BLaER1 treated with 17β-estradiol and CSF1 and Interleukin-3, amounts not matched to agents 10 nM and 100 nM (cell line): ENCODE measurements around the gene SRGAP1.
A peak's percentile ranks its signal among the peaks of the same experiment; 100 is the strongest.

Experiments used
- H3K27ac ChIP-seq, 11 experiments: shearing (Covaris generic); formaldehyde crosslinking; 2 replicates each; pipeline ENCODE4 v1.8.1; 2022
- H3K27me3 ChIP-seq, 11 experiments: shearing (Covaris generic); formaldehyde crosslinking; 2 replicates each; pipeline ENCODE4 v1.8.1; 2022
- H3K36me3 ChIP-seq, 11 experiments: shearing (Covaris generic); formaldehyde crosslinking; 2 replicates each; pipeline ENCODE4 v1.8.1; 2022
- H3K4me1 ChIP-seq, 10 experiments: shearing (Covaris generic); formaldehyde crosslinking; 2 replicates each; pipeline ENCODE4 v1.8.1; 2022
- H3K4me2 ChIP-seq, 11 experiments: shearing (Covaris generic); formaldehyde crosslinking; 2 replicates each; pipeline ENCODE4 v1.8.1; 2022
- H3K4me3 ChIP-seq, 10 experiments: shearing (Covaris generic); formaldehyde crosslinking; 2 replicates each; pipeline ENCODE4 v1.8.1; 2022
- H3K9ac ChIP-seq, 11 experiments: shearing (Covaris generic); formaldehyde crosslinking; 2 replicates each; pipeline ENCODE4 v1.8.1; 2022
- H3K9me3 ChIP-seq, 11 experiments: shearing (Covaris generic); formaldehyde crosslinking; replicated peaks in 1 of 11; 2 replicates each; pipeline ENCODE4 v1.8.1; 2022
- H4K20me1 ChIP-seq, 11 experiments: shearing (Covaris generic); formaldehyde crosslinking; 2 replicates each; pipeline ENCODE4 v1.8.1; 2022
- Cebpa-rat ChIP-seq, 11 experiments: shearing (Covaris generic); IDR thresholded peaks; 2 replicates each; pipeline ENCODE4 v1.8.1; 2022

The SRGAP1 gene

DNA sequence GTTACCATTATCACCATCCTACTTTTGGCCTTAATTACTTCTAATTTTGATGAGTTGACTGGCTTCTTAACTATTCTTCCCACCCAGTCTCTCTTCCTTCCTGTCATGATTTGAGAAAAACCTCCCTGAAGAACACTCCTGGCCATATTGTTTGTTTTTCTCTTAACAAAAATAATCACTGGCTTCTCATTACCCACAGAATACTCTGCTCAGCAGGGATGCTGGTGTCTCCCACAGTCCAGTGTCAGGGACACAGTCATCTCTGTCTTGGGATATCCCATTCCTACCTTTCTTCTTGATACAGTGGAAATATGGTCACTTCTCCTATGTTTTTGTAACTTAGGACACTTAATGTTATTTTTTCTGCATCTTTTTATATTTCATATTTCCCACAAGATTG is 103.7 kb downstream of the SRGAP1 start:
- H3K36me3 ChIP-seq = no peaks in the 10 kb centered on the region
- H3K4me1 ChIP-seq = peaks cover 22 to 49% (median 29%) of the 10 kb centered on the region in 10 experiments
- no peak overlapping the region for H3K27ac ChIP-seq
- H3K4me3 ChIP-seq = no peak overlapping the region
- H3K9ac ChIP-seq = no peak overlapping the region
- H3K27me3 ChIP-seq = no peaks in the 10 kb centered on the region
- H3K9me3 ChIP-seq = peaks cover 0 to 6% (median 0%) of the 10 kb centered on the region in 11 experiments; a peak in 3 of 22 replicates
- H3K4me2 ChIP-seq = peak overlapping the region in 4 of 11 experiments; percentile 36 to 60 (median 55); a peak in 6 of 22 replicates
- no peaks in the 10 kb centered on the region for H4K20me1 ChIP-seq
- TF ChIP-seq Cebpa-rat (IDR thresholded peaks at IDR 0.05) = no peak

DNA sequence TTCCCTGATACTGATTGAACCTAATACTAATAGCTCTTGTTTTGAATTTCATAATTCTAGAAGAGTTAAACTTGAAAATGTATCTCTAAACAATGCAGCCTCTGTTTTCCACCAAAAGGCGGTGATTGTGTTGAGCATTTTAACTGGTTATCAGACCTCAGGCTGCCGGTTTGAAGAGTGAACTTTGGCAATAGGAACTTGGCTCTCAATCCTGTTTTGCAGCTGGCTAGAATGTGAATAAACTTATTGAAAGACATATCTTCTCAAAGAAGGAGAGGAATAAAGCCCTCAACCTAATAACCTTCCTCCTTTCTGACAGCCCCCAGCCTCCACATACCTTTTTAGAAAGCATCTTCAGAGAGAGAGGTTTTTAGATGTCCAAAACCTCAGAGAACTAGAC is 105.4 kb downstream of the SRGAP1 start:
- Histone ChIP-seq H4K20me1 (no peaks in the 10 kb centered on the region), H3K9ac (no peak overlapping the region), H3K4me3 (no peak overlapping the region), H3K27ac (no peak overlapping the region; a peak in 1 of 22 replicates), H3K36me3 (no peaks in the 10 kb centered on the region), H3K27me3 (no peaks in the 10 kb centered on the region), H3K9me3 (no peaks in the 10 kb centered on the region), H3K4me2 (no peak overlapping the region; a peak in 1 of 22 replicates), H3K4me1 (peaks cover 10 to 42% (median 12%) of the 10 kb centered on the region in 10 experiments)
- TF ChIP-seq Cebpa-rat (IDR thresholded peaks at IDR 0.05) = no peak

DNA sequence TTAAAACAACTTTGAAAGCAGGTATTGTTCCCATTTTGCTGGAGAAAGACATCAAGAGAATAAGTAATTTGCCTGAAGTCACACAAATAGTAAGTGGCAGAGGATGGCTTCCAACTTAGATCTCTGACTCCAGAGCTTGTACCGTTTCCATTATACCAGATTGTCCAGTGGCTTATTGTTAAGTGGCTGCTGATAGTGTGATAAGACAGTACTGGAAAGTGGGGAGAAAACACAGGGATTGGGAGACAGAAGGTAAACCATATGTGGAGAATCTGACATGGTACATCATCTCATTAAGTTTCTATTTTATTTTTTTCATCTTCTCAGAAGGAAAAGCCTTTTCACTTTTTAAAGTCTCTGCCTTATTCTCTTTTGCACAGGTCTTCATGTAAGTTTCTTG is 108.5 kb downstream of the SRGAP1 start:
- no peaks in the 10 kb centered on the region for H4K20me1 ChIP-seq
- H3K4me3 ChIP-seq = no peak overlapping the region
- H3K27me3 ChIP-seq = no peaks in the 10 kb centered on the region
- no peak overlapping the region for H3K4me2 ChIP-seq
- H3K27ac ChIP-seq = no peak overlapping the region
- no peak overlapping the region for H3K9ac ChIP-seq
- no peaks in the 10 kb centered on the region for H3K9me3 ChIP-seq
- H3K4me1 ChIP-seq = peaks cover 0 to 53% (median 11%) of the 10 kb centered on the region in 10 experiments; a peak in 13 of 20 replicates
- no peak for TF ChIP-seq Cebpa-rat (IDR thresholded peaks at IDR 0.05)
- H3K36me3 ChIP-seq = no peaks in the 10 kb centered on the region

DNA sequence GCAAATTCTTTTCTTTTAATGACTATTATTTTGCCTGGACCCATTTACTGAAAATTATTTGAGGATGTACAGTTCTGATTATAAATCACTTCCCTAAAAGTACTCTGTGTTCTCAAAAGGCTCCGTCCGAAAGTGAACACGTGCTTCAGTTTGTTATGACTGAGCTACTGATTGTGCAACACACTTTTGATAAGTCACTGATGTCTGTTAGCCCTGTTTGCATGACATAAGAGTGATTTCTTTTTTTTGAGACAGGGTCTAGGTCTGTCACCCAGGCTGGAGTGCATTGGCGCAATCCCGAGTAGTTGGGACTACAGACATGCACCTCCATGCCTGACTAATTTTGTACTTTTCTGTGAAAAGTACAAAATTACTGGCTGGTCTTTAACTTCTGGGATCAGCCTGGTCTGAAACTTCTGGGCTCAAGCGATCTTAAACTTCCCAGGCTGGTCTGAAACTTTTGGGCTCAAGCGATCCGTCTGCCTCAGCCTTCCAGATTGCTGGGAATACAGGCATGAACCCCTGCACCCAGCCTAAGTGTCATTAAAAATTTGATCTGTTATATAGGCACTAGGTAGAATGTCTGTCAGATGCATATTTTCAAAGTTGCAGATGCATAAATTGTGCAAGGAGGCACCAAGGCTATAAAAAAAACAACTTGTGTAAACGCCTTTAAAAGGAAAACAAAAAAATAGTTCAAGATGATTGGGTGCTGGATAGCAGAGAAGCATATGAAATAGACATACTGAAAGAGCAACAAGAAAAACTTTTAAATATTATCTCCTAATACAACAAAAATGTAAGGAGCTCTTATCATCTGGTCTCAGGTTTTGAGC is 111.5 kb downstream of the SRGAP1 start:
- TF ChIP-seq Cebpa-rat (IDR thresholded peaks at IDR 0.05) = peak; percentile 15 to 93 (median 74); a peak in 16 of 22 replicates
- H3K27ac ChIP-seq = peak overlapping the region in 6 of 11 experiments; percentile 23 to 59 (median 46); a peak in 7 of 22 replicates
- H3K4me1 ChIP-seq = peaks cover 0 to 54% (median 10%) of the 10 kb centered on the region in 10 experiments; a peak in 13 of 20 replicates
- peak overlapping the region in 4 of 11 experiments; percentile 18 to 46 (median 34); a peak in 4 of 22 replicates for H3K9ac ChIP-seq
- H3K36me3 ChIP-seq = no peaks in the 10 kb centered on the region
- H3K4me2 ChIP-seq = peak overlapping the region in 8 of 11 experiments; percentile 2 to 83 (median 64); a peak in 13 of 22 replicates
- no peaks in the 10 kb centered on the region for H4K20me1 ChIP-seq
- no peaks in the 10 kb centered on the region for H3K9me3 ChIP-seq
- H3K27me3 ChIP-seq = no peaks in the 10 kb centered on the region
- H3K4me3 ChIP-seq = no peak overlapping the region

DNA sequence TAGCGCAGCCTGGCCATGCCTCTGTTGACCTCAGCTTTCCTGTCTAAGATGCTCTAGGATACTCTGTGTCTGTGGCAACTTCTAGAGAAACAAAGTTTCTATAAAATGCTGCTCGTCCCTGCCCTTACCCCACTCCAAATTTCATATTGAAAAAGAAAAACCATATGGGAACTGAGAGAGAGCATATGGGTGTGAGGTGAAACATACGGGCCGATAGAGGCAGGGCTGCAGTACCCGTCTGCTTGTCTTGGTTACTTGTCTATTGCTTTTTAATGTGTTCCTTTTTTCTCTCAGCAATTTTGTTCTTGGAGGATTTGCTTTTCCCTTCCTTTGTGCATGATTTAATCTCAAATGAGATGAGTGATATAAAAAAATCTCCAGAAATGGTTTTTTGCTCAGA is 113.0 kb downstream of the SRGAP1 start:
- Histone ChIP-seq H3K4me1 (peaks cover 0 to 63% (median 10%) of the 10 kb centered on the region in 10 experiments; a peak in 13 of 20 replicates), H3K4me2 (peak overlapping the region in 2 of 11 experiments; percentile 82 to 83; a peak in 2 of 22 replicates), H3K4me3 (no peak overlapping the region), H4K20me1 (no peaks in the 10 kb centered on the region), H3K9ac (no peak overlapping the region), H3K9me3 (no peaks in the 10 kb centered on the region), H3K27me3 (no peaks in the 10 kb centered on the region), H3K36me3 (no peaks in the 10 kb centered on the region), H3K27ac (no peak overlapping the region)
- TF ChIP-seq Cebpa-rat (IDR thresholded peaks at IDR 0.05) = no peak

DNA sequence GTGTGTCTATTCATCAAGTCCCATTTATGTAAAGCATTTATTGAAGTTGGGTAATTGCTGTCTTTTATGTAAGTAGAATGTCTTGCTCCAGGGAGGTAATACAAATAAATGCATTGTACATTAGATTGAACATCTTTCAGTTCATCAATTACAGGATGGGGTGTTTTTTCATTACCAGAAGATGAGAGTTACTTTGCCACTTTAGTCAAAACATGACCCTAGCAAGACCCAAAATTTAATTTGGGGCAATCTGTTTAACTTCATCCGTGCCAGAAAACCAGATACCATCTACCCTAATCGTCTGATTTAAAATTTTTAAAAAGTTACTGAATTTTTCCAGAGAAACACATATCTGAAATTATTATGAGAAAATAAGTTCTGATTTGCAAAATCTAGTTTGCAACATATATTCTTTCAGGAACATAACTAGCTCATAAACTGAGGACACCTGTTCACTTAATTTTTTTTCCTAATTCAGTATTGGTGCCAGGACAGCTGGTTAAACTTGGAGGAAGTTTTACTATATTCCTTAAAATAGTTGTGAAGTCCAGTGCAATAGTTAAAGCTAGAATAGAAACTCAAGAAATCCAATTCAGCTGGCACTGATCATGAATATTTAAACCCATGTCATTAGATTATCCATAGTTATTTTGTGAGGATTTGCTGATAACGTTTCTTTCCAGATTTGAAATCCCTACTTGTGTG is 114.5 kb downstream of the SRGAP1 start:
- Histone ChIP-seq H3K4me1 (peaks cover 0 to 72% (median 16%) of the 10 kb centered on the region in 10 experiments; a peak in 17 of 20 replicates), H3K4me2 (no peak overlapping the region), H3K27ac (no peak overlapping the region), H3K36me3 (no peaks in the 10 kb centered on the region), H3K27me3 (no peaks in the 10 kb centered on the region), H3K4me3 (no peak overlapping the region), H3K9ac (no peak overlapping the region), H3K9me3 (no peaks in the 10 kb centered on the region), H4K20me1 (no peaks in the 10 kb centered on the region)
- TF ChIP-seq Cebpa-rat (IDR thresholded peaks at IDR 0.05) = no peak

DNA sequence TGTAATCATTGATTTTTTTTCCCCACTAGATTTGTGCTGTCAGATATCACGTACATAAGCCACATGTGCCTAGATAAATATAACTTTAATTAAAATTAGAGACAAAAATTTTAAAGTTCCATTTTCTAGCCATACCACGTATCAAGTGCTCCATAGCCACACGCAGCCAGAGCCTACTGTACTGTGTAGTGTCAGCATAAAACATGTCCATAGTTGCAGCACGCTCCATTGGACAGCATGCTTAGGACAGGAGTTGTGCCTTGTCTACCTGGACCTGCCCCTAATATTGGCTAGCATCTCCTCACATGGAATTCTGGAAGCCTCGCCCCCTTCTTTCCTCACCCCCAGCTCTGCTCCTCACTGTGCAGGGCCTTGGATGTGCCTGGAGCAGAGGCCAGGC is 116.5 kb downstream of the SRGAP1 start:
- Histone ChIP-seq H3K9me3 (no peaks in the 10 kb centered on the region), H3K36me3 (no peaks in the 10 kb centered on the region), H3K27me3 (no peaks in the 10 kb centered on the region), H3K4me3 (no peak overlapping the region), H4K20me1 (no peaks in the 10 kb centered on the region), H3K4me2 (peak overlapping the region in 1 of 11 experiments; percentile 50; a peak in 1 of 22 replicates), H3K27ac (no peak overlapping the region), H3K9ac (no peak overlapping the region), H3K4me1 (peaks cover 3 to 68% (median 14%) of the 10 kb centered on the region in 10 experiments; a peak in 18 of 20 replicates)
- no peak for TF ChIP-seq Cebpa-rat (IDR thresholded peaks at IDR 0.05)

DNA sequence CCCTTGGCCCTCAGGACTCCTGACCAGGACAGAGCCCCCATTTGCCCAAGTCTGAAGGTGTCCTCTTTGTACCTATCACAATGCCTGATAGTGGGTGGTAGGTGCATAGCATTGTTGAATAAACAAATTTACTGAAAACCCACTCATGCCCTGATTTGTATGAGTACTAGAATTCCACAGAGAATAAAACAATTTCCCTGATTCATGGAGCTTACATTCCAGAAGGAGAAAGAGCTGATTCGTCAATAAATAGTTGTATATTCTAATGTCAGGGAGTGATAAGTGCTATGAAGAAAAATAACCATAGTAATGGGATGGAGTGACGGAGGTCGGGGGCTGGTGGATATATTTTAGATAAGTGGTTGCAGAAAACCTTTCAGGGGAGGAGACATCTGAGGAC is 117.0 kb downstream of the SRGAP1 start:
- no peaks in the 10 kb centered on the region for H3K9me3 ChIP-seq
- H3K27me3 ChIP-seq = no peaks in the 10 kb centered on the region
- no peaks in the 10 kb centered on the region for H4K20me1 ChIP-seq
- H3K9ac ChIP-seq = no peak overlapping the region
- H3K4me3 ChIP-seq = no peak overlapping the region
- H3K4me2 ChIP-seq = peak overlapping the region in 1 of 11 experiments; percentile 50; a peak in 1 of 22 replicates
- H3K27ac ChIP-seq = no peak overlapping the region
- peaks cover 3 to 64% (median 11%) of the 10 kb centered on the region in 10 experiments; a peak in 14 of 20 replicates for H3K4me1 ChIP-seq
- TF ChIP-seq Cebpa-rat (IDR thresholded peaks at IDR 0.05) = no peak
- no peaks in the 10 kb centered on the region for H3K36me3 ChIP-seq

DNA sequence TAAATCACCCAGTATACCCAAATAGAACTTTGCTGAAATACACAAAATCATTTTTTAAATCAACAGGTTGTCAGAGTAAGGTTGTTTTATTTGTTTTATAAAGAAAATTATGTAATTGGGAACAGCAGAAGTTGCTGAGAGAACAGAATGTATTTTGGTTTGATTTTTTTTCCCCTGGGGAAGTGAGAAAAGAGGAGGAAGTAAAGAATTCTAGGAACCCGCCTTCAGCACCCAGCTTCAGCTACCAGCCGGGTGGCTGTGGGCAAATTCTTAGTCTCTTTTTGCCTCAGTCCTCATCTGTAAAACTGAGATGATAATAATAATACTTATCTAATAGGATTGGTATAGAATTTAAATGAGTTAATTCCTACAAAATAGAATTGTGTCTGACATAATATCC is 119.4 kb downstream of the SRGAP1 start:
- Histone ChIP-seq H3K9ac (no peak overlapping the region; a peak in 1 of 22 replicates), H3K4me2 (peak overlapping the region in 9 of 11 experiments; percentile 2 to 83 (median 28); a peak in 9 of 22 replicates), H3K27ac (peak overlapping the region in 2 of 11 experiments; percentile 55 to 57; a peak in 2 of 22 replicates), H3K27me3 (no peaks in the 10 kb centered on the region), H3K36me3 (no peaks in the 10 kb centered on the region), H4K20me1 (no peaks in the 10 kb centered on the region), H3K4me3 (no peak overlapping the region), H3K4me1 (peaks cover 3 to 61% (median 11%) of the 10 kb centered on the region in 10 experiments; a peak in 14 of 20 replicates), H3K9me3 (no peaks in the 10 kb centered on the region)
- no peak for TF ChIP-seq Cebpa-rat (IDR thresholded peaks at IDR 0.05)
